GM23338 (cell line): ENCODE data around the gene BLOC1S3.

Source experiments
- ZNF331 ChIP-seq: fragments of 250-450 bp; sonication (Bioruptor Pico); IDR thresholded peaks from 2 replicates; pipeline ENCODE4 v1.5.0; 2020; ENCODE audit warnings: low read depth, mild to moderate bottlenecking, moderate library complexity
- TF ChIP-seq, protein P1 (sequence below), 2 experiments: fragments of 200-600 bp in 1 of 2; sonication (generic) in 1 of 2; conservative IDR thresholded peaks; 2 replicates each; pipeline versions ENCODE4 v1.5.1 to v1.6.1; 2016 to 2017; ENCODE audit warnings: antibody characterized with exemption in 2 of 2, low read depth in 2 of 2, mild to moderate bottlenecking in 2 of 2, moderate library complexity in 1 of 2

DNA sequence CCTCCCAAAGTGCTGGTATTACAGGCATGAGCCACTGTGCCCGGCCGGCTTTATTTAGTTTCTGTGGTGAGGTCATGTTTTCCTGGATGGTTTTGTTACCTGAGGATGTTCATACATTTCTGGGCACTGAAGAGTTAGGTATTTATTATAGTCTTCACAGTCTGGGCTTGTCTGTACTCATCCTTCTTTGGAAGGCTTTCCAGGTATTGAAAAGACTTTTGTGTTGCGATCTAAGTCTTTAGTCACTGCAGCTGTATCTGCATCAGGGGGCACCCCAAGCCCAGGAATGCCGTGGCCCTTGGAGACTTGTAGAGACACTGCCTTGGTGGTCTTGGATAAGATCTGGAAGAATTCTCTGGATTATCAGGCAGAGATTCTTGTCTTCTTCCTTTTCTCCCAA is 12.8 kb downstream of the BLOC1S3 start:
- TF ChIP-seq, protein P1, sequence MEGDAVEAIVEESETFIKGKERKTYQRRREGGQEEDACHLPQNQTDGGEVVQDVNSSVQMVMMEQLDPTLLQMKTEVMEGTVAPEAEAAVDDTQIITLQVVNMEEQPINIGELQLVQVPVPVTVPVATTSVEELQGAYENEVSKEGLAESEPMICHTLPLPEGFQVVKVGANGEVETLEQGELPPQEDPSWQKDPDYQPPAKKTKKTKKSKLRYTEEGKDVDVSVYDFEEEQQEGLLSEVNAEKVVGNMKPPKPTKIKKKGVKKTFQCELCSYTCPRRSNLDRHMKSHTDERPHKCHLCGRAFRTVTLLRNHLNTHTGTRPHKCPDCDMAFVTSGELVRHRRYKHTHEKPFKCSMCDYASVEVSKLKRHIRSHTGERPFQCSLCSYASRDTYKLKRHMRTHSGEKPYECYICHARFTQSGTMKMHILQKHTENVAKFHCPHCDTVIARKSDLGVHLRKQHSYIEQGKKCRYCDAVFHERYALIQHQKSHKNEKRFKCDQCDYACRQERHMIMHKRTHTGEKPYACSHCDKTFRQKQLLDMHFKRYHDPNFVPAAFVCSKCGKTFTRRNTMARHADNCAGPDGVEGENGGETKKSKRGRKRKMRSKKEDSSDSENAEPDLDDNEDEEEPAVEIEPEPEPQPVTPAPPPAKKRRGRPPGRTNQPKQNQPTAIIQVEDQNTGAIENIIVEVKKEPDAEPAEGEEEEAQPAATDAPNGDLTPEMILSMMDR (conservative IDR thresholded peaks at IDR 0.05; ENCODE audit: low read depth in 2 of 2): peak; percentile 27 to 57; a peak in 3 of 4 replicates
- no peak for TF ChIP-seq ZNF331 (CRISPR knock-in tag)
